Measurements from ENCODE around the gene KRT7. TPM values are rescaled to one million over a fixed set of nuclear protein-coding genes. Genes with fewer than 3 reads are reported as not detected.
"Not testable (repeated sequence)": the region's sequence is repeated elsewhere in the genome, so short reads cannot be mapped to it uniquely, and the experiment has no call there.

Gene KRT7
- total RNA-seq, 1 donor from 2014 or later = not detected

GRCh38 chr12:52248541-52249461 lies 15.8 kb downstream of the KRT7 start:
- H3K4me1 ChIP-seq (ENCODE audit: control insufficient read depth in 3 of 3, insufficient read depth in 3 of 3, low read length in 3 of 3) = peaks cover 40 to 59% (median 57%) of the 10 kb centered on the region in 3 donors
- H3K4me3 ChIP-seq (ENCODE audit: low read length in 3 of 3) = peak overlapping the region in 1 of 3 donors; percentile 35
- peak overlapping the region; percentile 4 for H3K27ac ChIP-seq (ENCODE audit: low read depth, low read length)
- H3K9ac ChIP-seq (ENCODE audit: low read depth in 1 of 3, low read length in 3 of 3) = peak overlapping the region in 1 of 3 donors; percentile 25
- peaks cover 0 to 12% (median 1%) of the 10 kb centered on the region in 3 donors for H3K27me3 ChIP-seq (ENCODE audit: control insufficient read depth in 3 of 3, insufficient read depth in 3 of 3, low read length in 3 of 3)
- no peaks in the 10 kb centered on the region for H3K9me3 ChIP-seq (ENCODE audit: control insufficient read depth in 3 of 3, low read length in 3 of 3)
- no peaks in the 10 kb centered on the region for H3K36me3 ChIP-seq (ENCODE audit: control insufficient read depth in 3 of 3, insufficient read depth in 3 of 3, low read length in 3 of 3)

- Histone ChIP-seq H3K9me3 (ENCODE audit: control insufficient read depth in 3 of 3, low read length in 3 of 3) (no peaks in the 10 kb centered on the region), H3K36me3 (ENCODE audit: control insufficient read depth in 3 of 3, insufficient read depth in 3 of 3, low read length in 3 of 3) (no peaks in the 10 kb centered on the region), H3K27me3 (ENCODE audit: control insufficient read depth in 3 of 3, insufficient read depth in 3 of 3, low read length in 3 of 3) (peaks cover 0 to 15% (median 6%) of the 10 kb centered on the region in 3 donors), H3K4me3 (ENCODE audit: low read length in 3 of 3) (no peak overlapping the region), H3K27ac (ENCODE audit: low read depth, low read length) (no peak overlapping the region), H3K9ac (ENCODE audit: low read depth in 1 of 3, low read length in 3 of 3) (peak overlapping the region in 1 of 3 donors; percentile 25), H3K4me1 (ENCODE audit: control insufficient read depth in 3 of 3, insufficient read depth in 3 of 3, low read length in 3 of 3) (peaks cover 32 to 51% (median 49%) of the 10 kb centered on the region in 3 donors)
Measured at GRCh38 chr12:52249511-52250047, 16.5 kb downstream of the KRT7 start.

- H3K4me3 ChIP-seq (ENCODE audit: low read length in 3 of 3) = no peak overlapping the region
- no peaks in the 10 kb centered on the region for H3K9me3 ChIP-seq (ENCODE audit: control insufficient read depth in 3 of 3, low read length in 3 of 3)
- peaks cover 0 to 22% (median 11%) of the 10 kb centered on the region in 3 donors for H3K27me3 ChIP-seq (ENCODE audit: control insufficient read depth in 3 of 3, insufficient read depth in 3 of 3, low read length in 3 of 3)
- peaks cover 30 to 45% (median 45%) of the 10 kb centered on the region in 3 donors for H3K4me1 ChIP-seq (ENCODE audit: control insufficient read depth in 3 of 3, insufficient read depth in 3 of 3, low read length in 3 of 3)
- no peaks in the 10 kb centered on the region for H3K36me3 ChIP-seq (ENCODE audit: control insufficient read depth in 3 of 3, insufficient read depth in 3 of 3, low read length in 3 of 3)
- H3K27ac ChIP-seq (ENCODE audit: low read depth, low read length) = no peak overlapping the region
- no peak overlapping the region for H3K9ac ChIP-seq (ENCODE audit: low read depth in 1 of 3, low read length in 3 of 3)
Measured at GRCh38 chr12:52250048-52250990, 17.3 kb downstream of the KRT7 start.

- H3K9me3 ChIP-seq (ENCODE audit: control insufficient read depth in 3 of 3, low read length in 3 of 3) = no peaks in the 10 kb centered on the region
- H3K4me3 ChIP-seq (ENCODE audit: low read length in 3 of 3) = no peak overlapping the region
- H3K36me3 ChIP-seq (ENCODE audit: control insufficient read depth in 3 of 3, insufficient read depth in 3 of 3, low read length in 3 of 3) = no peaks in the 10 kb centered on the region
- peaks cover 26 to 35% (median 34%) of the 10 kb centered on the region in 3 donors for H3K4me1 ChIP-seq (ENCODE audit: control insufficient read depth in 3 of 3, insufficient read depth in 3 of 3, low read length in 3 of 3)
- peaks cover 6 to 28% (median 16%) of the 10 kb centered on the region in 3 donors for H3K27me3 ChIP-seq (ENCODE audit: control insufficient read depth in 3 of 3, insufficient read depth in 3 of 3, low read length in 3 of 3)
- no peak overlapping the region for H3K27ac ChIP-seq (ENCODE audit: low read depth, low read length)
- H3K9ac ChIP-seq (ENCODE audit: low read depth in 1 of 3, low read length in 3 of 3) = no peak overlapping the region
Measured at GRCh38 chr12:52251367-52252051, 18.5 kb downstream of the KRT7 start.

- not testable (repeated sequence) for H3K4me3 ChIP-seq (ENCODE audit: low read length in 3 of 3); H3K9ac ChIP-seq (ENCODE audit: low read depth in 1 of 3, low read length in 3 of 3); H3K9me3 ChIP-seq (ENCODE audit: control insufficient read depth in 3 of 3, low read length in 3 of 3); H3K27ac ChIP-seq (ENCODE audit: low read depth, low read length); H3K36me3 ChIP-seq (ENCODE audit: control insufficient read depth in 3 of 3, insufficient read depth in 3 of 3, low read length in 3 of 3)
- Histone ChIP-seq H3K27me3 (ENCODE audit: control insufficient read depth in 3 of 3, insufficient read depth in 3 of 3, low read length in 3 of 3) (peaks cover 12 to 35% (median 22%) of the 10 kb centered on the region in 3 donors), H3K4me1 (ENCODE audit: control insufficient read depth in 3 of 3, insufficient read depth in 3 of 3, low read length in 3 of 3) (peaks cover 20 to 28% (median 27%) of the 10 kb centered on the region in 3 donors)
Measured at GRCh38 chr12:52252175-52252615, 19.2 kb downstream of the KRT7 start.

- no peaks in the 10 kb centered on the region for H3K36me3 ChIP-seq (ENCODE audit: control insufficient read depth in 3 of 3, insufficient read depth in 3 of 3, low read length in 3 of 3)
- peaks cover 17 to 37% (median 26%) of the 10 kb centered on the region in 3 donors for H3K27me3 ChIP-seq (ENCODE audit: control insufficient read depth in 3 of 3, insufficient read depth in 3 of 3, low read length in 3 of 3)
- no peaks in the 10 kb centered on the region for H3K9me3 ChIP-seq (ENCODE audit: control insufficient read depth in 3 of 3, low read length in 3 of 3)
- H3K9ac ChIP-seq (ENCODE audit: low read depth in 1 of 3, low read length in 3 of 3) = no peak overlapping the region
- H3K27ac ChIP-seq (ENCODE audit: low read depth, low read length) = no peak overlapping the region
- H3K4me1 ChIP-seq (ENCODE audit: control insufficient read depth in 3 of 3, insufficient read depth in 3 of 3, low read length in 3 of 3) = peaks cover 13 to 22% (median 21%) of the 10 kb centered on the region in 3 donors
- no peak overlapping the region for H3K4me3 ChIP-seq (ENCODE audit: low read length in 3 of 3)
Measured at GRCh38 chr12:52252728-52253343, 19.8 kb downstream of the KRT7 start.

GRCh38 chr12:52253391-52254179 lies 20.5 kb downstream of the KRT7 start:
- H3K4me1 ChIP-seq (ENCODE audit: control insufficient read depth in 3 of 3, insufficient read depth in 3 of 3, low read length in 3 of 3) = peaks cover 11 to 15% (median 14%) of the 10 kb centered on the region in 3 donors
- H3K4me3 ChIP-seq (ENCODE audit: low read length in 3 of 3) = no peak overlapping the region
- H3K9ac ChIP-seq (ENCODE audit: low read depth in 1 of 3, low read length in 3 of 3) = no peak overlapping the region
- H3K9me3 ChIP-seq (ENCODE audit: control insufficient read depth in 3 of 3, low read length in 3 of 3) = no peaks in the 10 kb centered on the region
- H3K27me3 ChIP-seq (ENCODE audit: control insufficient read depth in 3 of 3, insufficient read depth in 3 of 3, low read length in 3 of 3) = peaks cover 20 to 41% (median 32%) of the 10 kb centered on the region in 3 donors
- H3K27ac ChIP-seq (ENCODE audit: low read depth, low read length) = no peak overlapping the region
- H3K36me3 ChIP-seq (ENCODE audit: control insufficient read depth in 3 of 3, insufficient read depth in 3 of 3, low read length in 3 of 3) = no peaks in the 10 kb centered on the region

- H3K4me3 ChIP-seq (ENCODE audit: low read length in 3 of 3) = no peak overlapping the region
- no peaks in the 10 kb centered on the region for H3K9me3 ChIP-seq (ENCODE audit: control insufficient read depth in 3 of 3, low read length in 3 of 3)
- no peak overlapping the region for H3K9ac ChIP-seq (ENCODE audit: low read depth in 1 of 3, low read length in 3 of 3)
- peaks cover 3 to 9% (median 7%) of the 10 kb centered on the region in 3 donors for H3K4me1 ChIP-seq (ENCODE audit: control insufficient read depth in 3 of 3, insufficient read depth in 3 of 3, low read length in 3 of 3)
- peaks cover 26 to 44% (median 39%) of the 10 kb centered on the region in 3 donors for H3K27me3 ChIP-seq (ENCODE audit: control insufficient read depth in 3 of 3, insufficient read depth in 3 of 3, low read length in 3 of 3)
- H3K27ac ChIP-seq (ENCODE audit: low read depth, low read length) = no peak overlapping the region
- no peaks in the 10 kb centered on the region for H3K36me3 ChIP-seq (ENCODE audit: control insufficient read depth in 3 of 3, insufficient read depth in 3 of 3, low read length in 3 of 3)
Measured at GRCh38 chr12:52254180-52254964, 21.3 kb downstream of the KRT7 start.
